Neural progenitor cell (in vitro differentiated cells): ENCODE measurements around the gene TSPAN4.

Experiments
- CTCF ChIP-seq: fragments of 200-600 bp; sonication (generic); IDR thresholded peaks from 2 replicates; pipeline ENCODE4 v1.5.1; 2017; ENCODE audit warnings: antibody characterized with exemption, mild to moderate bottlenecking
- EZH2 ChIP-seq: fragments of 200-600 bp; sonication (generic); IDR thresholded peaks from 2 replicates; pipeline ENCODE4 v1.6.1; 2017; ENCODE audit warnings: antibody characterized with exemption, mild to moderate bottlenecking, moderate library complexity

GRCh38 chr11:884578-885070, 42.0 kb downstream of the TSPAN4 start:
- no peak for TF ChIP-seq CTCF
- TF ChIP-seq EZH2, result no peak
